ENCODE results near the gene R3HDM2. TPM values are rescaled to one million over a fixed set of nuclear protein-coding genes. Genes with fewer than 3 reads are reported as not detected.

The R3HDM2 gene
- polyA plus RNA-seq, 1 donor from 2014 or later, result 19.2 TPM

DNA sequence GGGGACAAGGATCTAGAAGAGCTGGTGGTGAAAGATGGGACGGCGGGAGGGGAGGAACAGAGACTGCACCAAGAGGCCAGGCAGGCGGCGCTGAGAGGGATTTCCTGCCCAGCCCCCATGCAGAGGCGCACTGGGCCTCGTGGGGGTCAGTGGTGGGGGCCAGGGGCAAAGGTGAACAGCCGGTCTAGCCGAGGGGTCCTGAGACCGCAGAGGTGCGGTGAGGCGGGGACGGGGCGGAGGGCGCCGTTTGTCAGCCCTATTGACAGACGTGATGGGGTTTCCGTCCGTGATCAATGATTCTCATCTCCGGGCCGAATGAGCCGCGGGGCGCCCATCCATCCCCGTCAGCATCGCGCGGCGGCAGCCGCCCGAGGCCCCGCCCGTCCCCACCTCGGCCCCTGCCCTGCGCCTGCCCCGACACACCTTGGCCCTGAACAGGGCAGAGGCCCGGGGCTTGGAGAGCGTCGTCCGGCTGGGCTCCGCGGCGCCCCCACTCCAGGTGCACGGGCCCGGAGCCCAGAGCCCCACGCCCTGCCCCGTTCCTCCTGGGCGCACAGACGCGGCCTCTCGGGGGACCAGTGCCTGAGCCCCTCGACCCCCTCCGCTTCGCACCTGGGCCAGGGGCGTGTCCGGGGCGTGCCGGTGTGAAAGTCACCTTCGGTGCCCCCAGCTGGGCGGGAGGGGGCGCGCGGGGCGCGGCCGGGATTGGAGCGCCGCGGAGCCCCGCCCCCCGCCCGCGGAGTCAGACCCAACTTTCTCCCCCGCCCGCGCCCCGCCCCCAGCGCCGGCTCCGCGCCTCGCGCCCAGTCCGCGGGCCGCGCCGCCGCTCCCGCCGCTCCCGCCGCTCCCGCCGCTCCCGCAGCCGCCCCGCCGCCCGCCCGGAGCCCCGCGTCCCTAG is 214.6 kb downstream of the R3HDM2 start, which contains the start of gene NXPH4:
Gene NXPH4, plus strand, starts transcription at position 781 of the 898 bp plus-strand sequence. CDS start 176 bp downstream, outside the sequence.
- Mint-ChIP-seq H3K9me3 (no peaks in the 10 kb centered on the region), H3K27ac (peak within 1 kb of the TSS; percentile 59 to 96 (median 90)), H3K4me3 (peak within 1 kb of the TSS; percentile 88 to 93 (median 92)), H3K4me1 (peaks cover 13 to 43% (median 39%) of the 10 kb centered on the region in 3 donors), H3K36me3 (peaks cover 2% of the 10 kb centered on the region), H3K27me3 (peaks cover 63% of the 10 kb centered on the region)

- Mint-ChIP-seq H3K27ac (peak overlapping the region; percentile 59 to 96 (median 90)), H3K36me3 (peaks cover 2% of the 10 kb centered on the region), H3K4me1 (peaks cover 13 to 39% (median 37%) of the 10 kb centered on the region in 3 donors)
Measured at GRCh38 chr12:57215668-57216013, 215.2 kb downstream of the R3HDM2 start.

DNA sequence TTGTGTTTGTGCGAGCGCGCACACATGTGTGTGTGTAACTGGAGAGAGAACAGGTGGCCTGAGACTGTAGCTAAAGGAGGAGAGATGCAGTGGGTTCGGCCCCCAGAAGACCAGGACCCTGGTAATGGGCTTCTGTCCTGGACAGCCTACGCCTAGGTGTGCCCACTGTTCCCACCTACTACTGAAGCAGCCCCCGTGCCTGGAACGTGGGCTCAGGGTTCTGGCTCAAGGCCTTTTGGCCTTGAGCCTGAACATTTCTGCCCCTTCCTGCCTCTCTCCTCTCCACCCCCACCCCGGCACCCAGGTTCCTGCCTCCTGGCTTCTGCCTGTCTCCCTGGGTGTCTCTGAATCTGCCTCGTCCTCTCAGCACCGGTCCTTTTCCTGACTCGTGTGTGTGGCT is 215.8 kb downstream of the R3HDM2 start:
- H3K4me3 Mint-ChIP-seq, result peak overlapping the region in 3 of 4 donors; percentile 90 to 93 (median 91)
- peak overlapping the region; percentile 59 to 96 (median 90) for H3K27ac Mint-ChIP-seq
- H3K9me3 Mint-ChIP-seq, result no peaks in the 10 kb centered on the region
- peaks cover 2% of the 10 kb centered on the region for H3K36me3 Mint-ChIP-seq
- peaks cover 13 to 38% (median 35%) of the 10 kb centered on the region in 3 donors for H3K4me1 Mint-ChIP-seq
- peaks cover 55% of the 10 kb centered on the region for H3K27me3 Mint-ChIP-seq

More at GRCh38 chr12:57215668-57216013, 215.2 kb downstream of the R3HDM2 start:
- peaks cover 56% of the 10 kb centered on the region for H3K27me3 Mint-ChIP-seq
- H3K4me3 Mint-ChIP-seq, result peak overlapping the region; percentile 78 to 93 (median 90)
- H3K9me3 Mint-ChIP-seq, result no peaks in the 10 kb centered on the region

- Mint-ChIP-seq H3K27ac (peak overlapping the region; percentile 59 to 96 (median 89)), H3K4me1 (peaks cover 13 to 38% (median 32%) of the 10 kb centered on the region in 3 donors), H3K9me3 (no peaks in the 10 kb centered on the region), H3K27me3 (peaks cover 51% of the 10 kb centered on the region), H3K36me3 (peaks cover 2% of the 10 kb centered on the region), H3K4me3 (peak overlapping the region; percentile 65 to 90 (median 87))
Measured at GRCh38 chr12:57214398-57214781, 216.5 kb downstream of the R3HDM2 start.

GRCh38 chr12:57213763-57214397 is 217.0 kb downstream of the R3HDM2 start:
- Mint-ChIP-seq H3K9me3 (no peaks in the 10 kb centered on the region), H3K4me1 (peaks cover 13 to 38% (median 32%) of the 10 kb centered on the region in 3 donors), H3K36me3 (peaks cover 2% of the 10 kb centered on the region), H3K4me3 (peak overlapping the region in 3 of 4 donors; percentile 84 to 90 (median 90)), H3K27me3 (peaks cover 47% of the 10 kb centered on the region), H3K27ac (peak overlapping the region in 2 of 3 donors; percentile 59 to 94)

DNA sequence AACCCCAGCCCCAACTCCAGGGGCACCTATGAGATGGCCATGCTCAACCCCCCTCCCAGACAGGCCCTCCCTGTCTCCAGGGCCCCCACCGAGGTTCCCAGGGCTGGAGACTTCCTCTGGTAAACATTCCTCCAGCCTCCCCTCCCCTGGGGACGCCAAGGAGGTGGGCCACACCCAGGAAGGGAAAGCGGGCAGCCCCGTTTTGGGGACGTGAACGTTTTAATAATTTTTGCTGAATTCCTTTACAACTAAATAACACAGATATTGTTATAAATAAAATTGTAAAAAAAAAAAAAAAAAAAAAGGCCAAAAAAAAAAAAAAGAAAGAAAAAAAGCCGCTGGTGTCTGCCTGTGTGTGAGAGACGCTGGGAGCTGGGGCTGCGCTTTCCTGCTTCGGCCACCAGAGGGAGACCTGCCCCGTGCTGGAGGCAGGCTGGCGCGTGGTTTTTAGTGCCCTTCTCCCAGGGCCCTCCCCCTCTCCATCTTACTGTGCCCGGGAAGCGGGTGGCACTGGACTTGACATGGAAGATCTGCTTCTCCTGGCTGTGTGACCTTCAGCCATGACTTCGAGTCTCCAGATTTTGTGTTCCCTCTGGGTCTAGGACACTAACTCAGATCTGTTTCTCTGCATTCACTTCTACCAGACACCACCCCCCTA is 217.7 kb downstream of the R3HDM2 start:
- Mint-ChIP-seq H3K27me3 (peaks cover 40% of the 10 kb centered on the region), H3K9me3 (no peaks in the 10 kb centered on the region), H3K4me1 (peaks cover 13 to 32% (median 25%) of the 10 kb centered on the region in 3 donors), H3K27ac (peak overlapping the region; percentile 25 to 94 (median 59)), H3K4me3 (peak overlapping the region in 3 of 4 donors; percentile 9 to 90 (median 80)), H3K36me3 (peaks cover 2% of the 10 kb centered on the region)

GRCh38 chr12:57212701-57213057 is 218.2 kb downstream of the R3HDM2 start:
- Mint-ChIP-seq H3K27ac (peak overlapping the region in 2 of 3 donors; percentile 59 to 73), H3K27me3 (peaks cover 35% of the 10 kb centered on the region), H3K9me3 (no peaks in the 10 kb centered on the region), H3K4me1 (peaks cover 13 to 29% (median 25%) of the 10 kb centered on the region in 3 donors), H3K36me3 (peaks cover 2% of the 10 kb centered on the region), H3K4me3 (peak overlapping the region in 1 of 4 donors; percentile 41)

DNA sequence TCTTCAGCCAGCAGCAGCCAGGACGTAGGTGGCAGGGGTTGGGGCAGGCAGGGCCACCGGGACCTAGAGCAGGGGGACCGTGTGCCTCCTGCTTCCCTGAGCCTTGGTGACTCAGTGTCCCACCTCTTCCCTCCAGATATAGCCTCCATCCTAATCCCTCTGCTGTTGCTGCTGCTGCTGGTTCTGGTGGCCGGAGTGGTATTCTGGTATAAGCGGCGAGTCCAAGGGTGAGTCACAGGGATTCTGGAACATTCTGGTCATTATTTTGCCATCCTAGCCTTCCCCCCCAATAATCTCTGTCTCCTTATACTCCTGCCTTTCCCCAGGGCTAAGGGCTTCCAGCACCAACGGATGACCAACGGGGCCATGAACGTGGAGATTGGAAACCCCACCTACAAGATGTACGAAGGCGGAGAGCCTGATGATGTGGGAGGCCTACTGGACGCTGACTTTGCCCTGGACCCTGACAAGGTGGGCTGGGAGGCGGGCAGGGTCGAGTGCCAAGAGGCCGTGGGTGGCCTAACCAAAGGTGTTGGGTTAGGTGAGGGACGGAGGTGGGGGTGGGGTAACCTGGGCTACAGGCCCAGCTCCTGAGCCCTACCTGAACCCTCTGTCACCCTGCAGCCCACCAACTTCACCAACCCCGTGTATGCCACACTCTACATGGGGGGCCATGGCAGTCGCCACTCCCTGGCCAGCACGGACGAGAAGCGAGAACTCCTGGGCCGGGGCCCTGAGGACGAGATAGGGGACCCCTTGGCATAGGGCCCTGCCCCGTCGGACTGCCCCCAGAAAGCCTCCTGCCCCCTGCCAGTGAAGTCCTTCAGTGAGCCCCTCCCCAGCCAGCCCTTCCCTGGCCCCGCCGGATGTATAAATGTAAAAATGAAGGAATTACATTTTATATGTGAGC is 218.8 kb downstream of the R3HDM2 start:
- Mint-ChIP-seq H3K4me3 (peak overlapping the region in 1 of 4 donors; percentile 41), H3K4me1 (peaks cover 13 to 24% (median 20%) of the 10 kb centered on the region in 3 donors), H3K36me3 (no peaks in the 10 kb centered on the region), H3K9me3 (no peaks in the 10 kb centered on the region), H3K27me3 (peaks cover 29% of the 10 kb centered on the region), H3K27ac (peak overlapping the region in 1 of 3 donors; percentile 59)

- Mint-ChIP-seq H3K9me3 (no peaks in the 10 kb centered on the region), H3K27me3 (peaks cover 29% of the 10 kb centered on the region), H3K4me3 (no peak overlapping the region), H3K4me1 (peaks cover 13 to 24% (median 20%) of the 10 kb centered on the region in 3 donors), H3K27ac (no peak overlapping the region), H3K36me3 (no peaks in the 10 kb centered on the region)
Measured at GRCh38 chr12:57210926-57211692, 219.7 kb downstream of the R3HDM2 start.

GRCh38 chr12:57210461-57210860 is 220.4 kb downstream of the R3HDM2 start:
- Mint-ChIP-seq H3K4me1 (peaks cover 13 to 18% (median 16%) of the 10 kb centered on the region in 3 donors), H3K27ac (no peak overlapping the region), H3K9me3 (no peaks in the 10 kb centered on the region), H3K36me3 (no peaks in the 10 kb centered on the region), H3K4me3 (no peak overlapping the region), H3K27me3 (peaks cover 24% of the 10 kb centered on the region)

DNA sequence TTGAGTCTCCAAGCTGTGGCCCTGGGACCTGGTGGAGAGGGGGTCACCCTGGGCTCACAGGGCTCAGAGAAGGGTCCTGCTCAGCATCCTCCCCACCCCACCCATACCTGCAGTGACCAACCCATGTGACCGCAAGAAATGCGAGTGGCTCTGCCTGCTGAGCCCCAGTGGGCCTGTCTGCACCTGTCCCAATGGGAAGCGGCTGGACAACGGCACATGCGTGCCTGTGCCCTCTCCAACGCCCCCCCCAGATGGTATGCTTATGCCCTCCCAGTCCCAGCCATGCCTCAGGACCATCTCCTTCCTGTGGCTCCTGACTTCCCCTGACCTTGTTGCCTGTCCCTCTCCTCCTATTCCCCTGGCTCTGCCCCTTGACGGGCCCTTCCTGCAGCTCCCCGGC is 220.9 kb downstream of the R3HDM2 start:
- no peak overlapping the region for H3K4me3 Mint-ChIP-seq
- H3K27me3 Mint-ChIP-seq, result peaks cover 19% of the 10 kb centered on the region
- peaks cover 12 to 15% (median 13%) of the 10 kb centered on the region in 3 donors for H3K4me1 Mint-ChIP-seq
- no peaks in the 10 kb centered on the region for H3K9me3 Mint-ChIP-seq
- no peaks in the 10 kb centered on the region for H3K36me3 Mint-ChIP-seq
- no peak overlapping the region for H3K27ac Mint-ChIP-seq

DNA sequence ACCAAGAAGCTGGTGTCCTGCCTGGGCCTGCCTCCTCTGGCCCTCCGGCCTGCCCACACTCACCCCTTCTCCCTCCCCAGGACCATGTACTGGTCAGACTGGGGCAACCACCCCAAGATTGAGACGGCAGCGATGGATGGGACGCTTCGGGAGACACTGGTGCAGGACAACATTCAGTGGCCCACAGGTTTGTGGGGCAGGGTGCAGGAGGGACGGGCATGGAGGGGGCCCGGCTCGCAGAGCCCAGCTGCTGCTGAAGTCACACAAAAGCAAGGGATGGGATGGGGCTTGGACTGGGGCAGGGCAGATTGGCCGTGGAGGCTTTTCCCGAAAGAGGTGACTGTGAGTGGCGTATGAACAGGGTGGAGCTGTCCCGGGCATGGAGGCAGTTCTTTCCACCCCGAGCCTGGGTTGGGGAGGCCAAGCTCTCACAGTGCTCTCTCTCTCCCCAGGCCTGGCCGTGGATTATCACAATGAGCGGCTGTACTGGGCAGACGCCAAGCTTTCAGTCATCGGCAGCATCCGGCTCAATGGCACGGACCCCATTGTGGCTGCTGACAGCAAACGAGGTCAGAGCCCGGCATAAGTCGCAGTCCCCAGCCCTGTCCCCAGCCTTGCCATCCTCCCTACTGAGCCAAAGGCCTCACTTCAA is 222.1 kb downstream of the R3HDM2 start:
- Mint-ChIP-seq H3K27ac (peak overlapping the region in 1 of 3 donors; percentile 28), H3K27me3 (peaks cover 8% of the 10 kb centered on the region), H3K36me3 (no peaks in the 10 kb centered on the region), H3K4me3 (no peak overlapping the region), H3K4me1 (peaks cover 6 to 9% (median 7%) of the 10 kb centered on the region in 3 donors), H3K9me3 (no peaks in the 10 kb centered on the region)

Data from IgD-negative memory B cell (primary cell).